ENCODE results near the gene ZNF502.

ZNF502 gene

GRCh38 chr3:44762170-44762677 lies 49.8 kb downstream of the ZNF502 start:
- no peak for DNase-seq
- in situ Hi-C loops (cut with MboI; ENCODE audit: low pct_unique_long_range_greater_than_20kb, low sequenced_read_pairs) = no loop called here

DNA sequence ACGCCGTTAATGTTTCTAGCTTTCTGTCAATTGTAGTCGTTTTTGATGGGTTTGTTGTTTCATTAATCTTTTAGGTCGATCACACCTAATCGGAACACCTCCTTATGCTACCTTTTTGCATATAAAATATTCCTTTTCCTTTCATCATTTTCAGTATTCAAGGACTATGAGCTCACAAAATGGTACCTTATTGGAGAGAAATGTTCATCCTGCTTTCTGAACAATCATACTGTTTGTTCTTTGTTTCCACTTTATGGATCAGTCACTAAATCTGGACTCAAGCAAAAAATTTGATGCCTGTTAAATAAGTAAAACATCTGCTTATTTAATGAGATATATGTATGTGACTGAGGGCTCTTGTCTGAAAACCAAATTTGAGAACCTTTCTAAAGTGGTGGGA lies 50.2 kb downstream of the ZNF502 start:
- no peak for DNase-seq
- in situ Hi-C loops (cut with MboI; ENCODE audit: low pct_unique_long_range_greater_than_20kb, low sequenced_read_pairs) = no loop called here

- in situ Hi-C loops (cut with MboI; ENCODE audit: low pct_unique_long_range_greater_than_20kb, low sequenced_read_pairs) = no loop called here
- DNase-seq = no peak
These were observed 51.8 kb downstream of the ZNF502 start for GRCh38 chr3:44764248-44764647.

- in situ Hi-C loops (cut with MboI; ENCODE audit: low pct_unique_long_range_greater_than_20kb, low sequenced_read_pairs) = no loop called here
- DNase-seq = no peak
These were observed 59.1 kb downstream of the ZNF502 start for GRCh38 chr3:44771424-44772098.

DNA sequence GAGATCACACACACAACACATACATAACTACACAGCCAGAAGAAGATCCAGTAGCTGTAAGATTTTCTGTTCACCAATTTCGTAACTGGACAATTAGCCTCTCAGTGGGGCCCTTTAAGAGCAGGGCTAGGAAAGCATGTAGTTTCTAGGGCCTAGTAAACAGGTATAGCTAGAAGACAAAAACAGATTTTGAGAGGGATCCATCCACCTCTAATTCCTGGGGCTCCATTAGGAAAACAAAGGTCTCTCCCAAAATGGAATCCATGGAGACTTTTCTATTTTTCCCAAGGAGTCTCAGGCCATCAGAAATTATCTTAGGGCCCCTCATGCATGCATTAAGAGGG lies 59.6 kb downstream of the ZNF502 start:
- in situ Hi-C loops (cut with MboI; ENCODE audit: low pct_unique_long_range_greater_than_20kb, low sequenced_read_pairs) = no loop called here
- no peak for DNase-seq
